Adrenal gland (tissue), 5 donors: ENCODE measurements around the gene SLFNL1.

ENCODE experiments used
- POLR2A ChIP-seq, 2 donors: fragments of 450-650 bp; IDR thresholded peaks; one replicate each; pipeline ENCODE4 v1.6.1; 2017; ENCODE audit warnings: antibody characterized with exemption in 2 of 2, mild to moderate bottlenecking in 2 of 2, moderate library complexity in 1 of 2
- TF ChIP-seq, protein P1 (sequence below), 6 experiments: fragments of 450-650 bp in 4 of 6; fragments of 200-600 bp in 2 of 6; sonication (generic) in 1 of 6; IDR thresholded peaks; 1 replicate in 5 of 6; 2 replicates in 1 of 6; pipeline versions ENCODE4 v1.5.1 to v1.8.0; 2016 to 2021; ENCODE audit warnings: antibody characterized with exemption in 6 of 6, mild to moderate bottlenecking in 2 of 6, moderate library complexity in 1 of 6
- donor health status: DM: no; HTN: no; CAD: no.

DNA sequence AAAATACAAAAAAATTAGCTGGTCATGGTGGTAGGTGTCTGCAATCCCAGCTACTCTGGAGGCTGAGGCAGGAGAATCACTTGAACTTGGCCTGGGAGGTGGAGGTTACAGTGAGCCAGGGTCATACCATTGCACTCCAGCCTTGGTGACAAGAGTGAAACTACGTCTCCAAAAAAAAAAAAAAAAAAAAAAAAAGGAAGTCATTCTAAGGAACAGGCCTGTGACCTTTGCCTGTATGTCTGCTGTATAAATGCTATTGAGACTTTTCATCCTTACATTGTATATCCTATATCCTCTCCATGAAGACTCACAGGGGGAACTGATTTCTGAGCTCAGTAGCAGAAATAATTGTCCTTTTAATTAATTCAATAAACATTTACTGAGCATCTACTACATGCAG lies 49.6 kb downstream of the SLFNL1 start:
- TF ChIP-seq POLR2A (IDR thresholded peaks at IDR 0.05): no peak
- TF ChIP-seq, protein P1, sequence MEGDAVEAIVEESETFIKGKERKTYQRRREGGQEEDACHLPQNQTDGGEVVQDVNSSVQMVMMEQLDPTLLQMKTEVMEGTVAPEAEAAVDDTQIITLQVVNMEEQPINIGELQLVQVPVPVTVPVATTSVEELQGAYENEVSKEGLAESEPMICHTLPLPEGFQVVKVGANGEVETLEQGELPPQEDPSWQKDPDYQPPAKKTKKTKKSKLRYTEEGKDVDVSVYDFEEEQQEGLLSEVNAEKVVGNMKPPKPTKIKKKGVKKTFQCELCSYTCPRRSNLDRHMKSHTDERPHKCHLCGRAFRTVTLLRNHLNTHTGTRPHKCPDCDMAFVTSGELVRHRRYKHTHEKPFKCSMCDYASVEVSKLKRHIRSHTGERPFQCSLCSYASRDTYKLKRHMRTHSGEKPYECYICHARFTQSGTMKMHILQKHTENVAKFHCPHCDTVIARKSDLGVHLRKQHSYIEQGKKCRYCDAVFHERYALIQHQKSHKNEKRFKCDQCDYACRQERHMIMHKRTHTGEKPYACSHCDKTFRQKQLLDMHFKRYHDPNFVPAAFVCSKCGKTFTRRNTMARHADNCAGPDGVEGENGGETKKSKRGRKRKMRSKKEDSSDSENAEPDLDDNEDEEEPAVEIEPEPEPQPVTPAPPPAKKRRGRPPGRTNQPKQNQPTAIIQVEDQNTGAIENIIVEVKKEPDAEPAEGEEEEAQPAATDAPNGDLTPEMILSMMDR (IDR thresholded peaks at IDR 0.05): no peak
